AG10803 (cell line): Measurements from ENCODE around the gene NISCH.
"Not testable (repeated sequence)": the region's sequence is repeated elsewhere in the genome, so short reads cannot be mapped to it uniquely, and the experiment has no call there.

ENCODE experiments used
- DNase-seq: peaks from one replicate; pipeline ENCODE4 v3.0.0; 2010; ENCODE audit warnings: low read depth
- H3K4me3 ChIP-seq: 2 replicates; pipeline ENCODE4 v1.5.1; 2011; ENCODE audit warnings: mild to moderate bottlenecking, low read length, control low read depth
- CTCF ChIP-seq: conservative IDR thresholded peaks from 2 replicates; pipeline ENCODE4 v1.5.1; 2011; ENCODE audit warnings: mild to moderate bottlenecking, low read length, control low read depth, inconsistent platforms

NISCH gene

GRCh38 chr3:52525680-52526561 lies 70.5 kb downstream of the NISCH start:
- TF ChIP-seq CTCF: no peak
- no peak for DNase-seq
- no peak overlapping the region for H3K4me3 ChIP-seq

- not testable (repeated sequence) for DNase-seq, H3K4me3 ChIP-seq
These were observed 71.3 kb downstream of the NISCH start for GRCh38 chr3:52526671-52527038.

GRCh38 chr3:52527039-52527731 lies 71.8 kb downstream of the NISCH start:
- H3K4me3 ChIP-seq: no peak overlapping the region
- no peak for TF ChIP-seq CTCF
- DNase-seq: no peak

- no peak for TF ChIP-seq CTCF
- no peak overlapping the region for H3K4me3 ChIP-seq
- DNase-seq: no peak
These were observed 72.6 kb downstream of the NISCH start for GRCh38 chr3:52527732-52528585.

- H3K4me3 ChIP-seq: no peak overlapping the region
- DNase-seq: no peak
- no peak for TF ChIP-seq CTCF
These were observed 73.4 kb downstream of the NISCH start for GRCh38 chr3:52528586-52529375.

- no peak for TF ChIP-seq CTCF
- H3K4me3 ChIP-seq: no peak overlapping the region
- peak; percentile 47 for DNase-seq
These were observed 74.3 kb downstream of the NISCH start for GRCh38 chr3:52529376-52530333.
